ENCODE results near the gene SMIM35.

- no peak for TF ChIP-seq POLR2A (IDR thresholded peaks at IDR 0.05; ENCODE audit: low read length)
- TF ChIP-seq GATA1 (IDR thresholded peaks at IDR 0.05; ENCODE audit: low read depth, low read length), result no peak
Measured at GRCh38 chr11:118135796-118136165, 49.0 kb upstream of the SMIM35 start.

All from erythroblast (primary cell).